GM12874 (cell line): Measurements from ENCODE around the gene HS6ST3.

Experiments used
- TF ChIP-seq, protein P1 (sequence below): IDR thresholded peaks from 2 replicates; pipeline ENCODE4 v1.5.1; 2011; ENCODE audit warnings: low read depth, mild to moderate bottlenecking, control low read depth, low read length, moderate library complexity; ENCODE audit not compliant: insufficient read depth

The HS6ST3 gene

DNA sequence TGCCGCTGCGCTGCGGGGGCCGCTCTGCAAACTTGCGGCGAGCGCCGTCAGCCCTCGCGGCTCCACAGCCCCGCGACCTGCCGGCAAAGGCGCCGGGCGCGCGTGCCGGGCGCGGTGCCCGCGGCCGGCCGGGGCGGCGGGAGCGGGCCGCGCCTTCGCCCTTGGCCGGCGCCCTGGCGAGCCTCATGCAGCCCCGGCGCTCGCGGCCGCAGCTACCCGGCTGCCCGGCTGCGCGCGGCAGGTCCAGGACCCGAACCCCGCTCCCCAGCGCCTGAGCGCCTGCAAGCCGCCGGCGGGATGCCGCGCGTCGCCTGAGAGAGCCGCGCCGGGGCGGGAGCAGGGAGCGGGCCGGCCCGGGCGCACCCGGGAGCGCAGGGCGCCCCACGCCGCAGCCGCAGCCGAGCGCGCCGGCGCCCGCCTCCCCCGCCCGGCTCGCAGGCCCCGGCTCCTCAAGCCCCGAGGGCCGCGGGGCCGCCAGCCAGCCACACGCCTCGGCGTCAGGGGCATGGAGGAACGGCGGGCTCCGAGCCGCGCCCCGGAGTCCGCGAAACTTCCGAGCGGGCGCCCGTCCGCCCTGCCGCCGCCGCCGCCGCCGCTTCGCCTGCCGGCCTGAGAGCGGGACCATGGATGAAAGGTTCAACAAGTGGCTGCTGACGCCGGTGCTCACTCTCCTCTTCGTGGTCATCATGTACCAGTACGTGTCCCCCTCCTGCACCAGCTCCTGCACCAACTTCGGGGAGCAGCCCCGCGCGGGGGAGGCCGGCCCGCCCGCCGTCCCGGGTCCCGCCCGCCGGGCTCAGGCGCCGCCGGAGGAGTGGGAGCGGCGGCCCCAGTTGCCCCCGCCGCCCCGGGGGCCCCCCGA is 564 bp downstream of the HS6ST3 start:
- TF ChIP-seq, protein P1, sequence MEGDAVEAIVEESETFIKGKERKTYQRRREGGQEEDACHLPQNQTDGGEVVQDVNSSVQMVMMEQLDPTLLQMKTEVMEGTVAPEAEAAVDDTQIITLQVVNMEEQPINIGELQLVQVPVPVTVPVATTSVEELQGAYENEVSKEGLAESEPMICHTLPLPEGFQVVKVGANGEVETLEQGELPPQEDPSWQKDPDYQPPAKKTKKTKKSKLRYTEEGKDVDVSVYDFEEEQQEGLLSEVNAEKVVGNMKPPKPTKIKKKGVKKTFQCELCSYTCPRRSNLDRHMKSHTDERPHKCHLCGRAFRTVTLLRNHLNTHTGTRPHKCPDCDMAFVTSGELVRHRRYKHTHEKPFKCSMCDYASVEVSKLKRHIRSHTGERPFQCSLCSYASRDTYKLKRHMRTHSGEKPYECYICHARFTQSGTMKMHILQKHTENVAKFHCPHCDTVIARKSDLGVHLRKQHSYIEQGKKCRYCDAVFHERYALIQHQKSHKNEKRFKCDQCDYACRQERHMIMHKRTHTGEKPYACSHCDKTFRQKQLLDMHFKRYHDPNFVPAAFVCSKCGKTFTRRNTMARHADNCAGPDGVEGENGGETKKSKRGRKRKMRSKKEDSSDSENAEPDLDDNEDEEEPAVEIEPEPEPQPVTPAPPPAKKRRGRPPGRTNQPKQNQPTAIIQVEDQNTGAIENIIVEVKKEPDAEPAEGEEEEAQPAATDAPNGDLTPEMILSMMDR: no peak

DNA sequence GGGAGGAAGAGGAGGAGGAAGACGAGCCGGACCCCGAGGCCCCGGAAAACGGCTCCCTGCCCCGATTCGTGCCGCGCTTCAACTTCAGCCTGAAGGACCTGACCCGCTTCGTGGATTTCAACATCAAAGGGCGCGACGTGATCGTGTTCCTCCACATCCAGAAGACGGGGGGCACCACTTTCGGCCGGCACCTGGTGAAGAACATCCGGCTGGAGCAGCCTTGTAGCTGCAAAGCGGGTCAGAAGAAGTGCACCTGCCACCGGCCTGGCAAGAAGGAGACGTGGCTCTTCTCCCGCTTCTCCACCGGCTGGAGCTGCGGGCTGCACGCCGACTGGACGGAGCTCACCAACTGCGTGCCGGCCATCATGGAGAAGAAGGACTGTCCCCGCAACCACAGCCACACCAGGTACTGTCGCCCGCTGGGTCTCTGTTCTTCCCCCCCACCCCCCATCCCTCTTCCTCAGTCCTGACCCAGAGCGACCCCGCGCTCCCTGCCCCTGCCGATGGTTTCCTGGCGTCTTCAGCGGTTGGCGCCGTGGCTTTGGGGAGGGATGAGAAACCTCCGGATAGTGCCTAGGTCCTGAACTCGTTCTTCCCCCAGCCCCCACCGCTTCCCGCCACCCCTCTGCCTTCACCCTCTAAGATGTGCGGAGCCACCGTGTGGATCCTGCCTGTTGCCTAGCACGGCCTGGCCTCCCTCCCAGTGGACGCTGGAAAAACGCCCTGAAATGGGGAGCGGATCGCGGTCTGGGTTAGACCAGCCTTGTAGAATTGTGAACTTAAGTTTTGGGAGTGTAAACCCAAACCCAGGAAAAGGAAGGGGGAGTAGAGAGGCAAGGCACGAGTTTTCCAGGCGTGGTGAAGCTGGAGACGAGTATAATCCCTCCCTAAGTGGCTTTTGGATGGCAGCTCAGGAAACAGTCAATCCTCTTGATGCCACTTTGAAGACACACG is 1.5 kb downstream of the HS6ST3 start:
- TF ChIP-seq, protein P1: no peak

DNA sequence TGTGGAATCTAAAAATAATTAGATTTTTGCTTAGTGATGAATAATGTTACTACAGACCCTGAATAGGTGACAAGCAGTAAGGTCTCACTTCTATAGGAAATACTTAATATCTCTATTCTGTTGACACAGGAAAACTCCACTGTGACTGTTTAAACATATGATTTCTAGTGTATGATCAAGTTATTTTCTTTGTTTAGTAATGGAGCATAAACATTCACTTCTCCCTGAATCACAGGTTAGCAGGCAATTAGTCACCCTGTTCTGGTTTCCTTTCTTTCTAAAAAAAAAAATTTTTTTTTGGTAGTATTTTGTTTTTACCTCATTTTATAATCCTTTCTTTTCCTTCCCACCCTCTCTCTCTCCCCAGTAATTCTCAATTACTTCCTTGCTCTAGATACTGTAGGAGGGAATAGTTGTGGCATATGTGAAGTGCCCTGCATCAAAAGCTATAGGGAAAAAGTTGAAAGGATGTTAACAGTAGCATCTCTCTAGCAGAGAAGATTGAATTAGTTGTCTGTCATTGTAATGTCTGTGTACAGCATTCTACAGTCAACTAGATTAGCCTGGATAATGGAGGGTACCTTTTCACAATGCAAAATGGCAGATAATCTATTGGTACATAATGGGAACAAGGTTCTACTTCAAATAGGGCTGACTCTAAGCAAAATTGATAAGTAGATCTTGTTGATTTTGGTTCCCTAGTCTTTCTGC is 3.5 kb downstream of the HS6ST3 start:
- TF ChIP-seq, protein P1: no peak

DNA sequence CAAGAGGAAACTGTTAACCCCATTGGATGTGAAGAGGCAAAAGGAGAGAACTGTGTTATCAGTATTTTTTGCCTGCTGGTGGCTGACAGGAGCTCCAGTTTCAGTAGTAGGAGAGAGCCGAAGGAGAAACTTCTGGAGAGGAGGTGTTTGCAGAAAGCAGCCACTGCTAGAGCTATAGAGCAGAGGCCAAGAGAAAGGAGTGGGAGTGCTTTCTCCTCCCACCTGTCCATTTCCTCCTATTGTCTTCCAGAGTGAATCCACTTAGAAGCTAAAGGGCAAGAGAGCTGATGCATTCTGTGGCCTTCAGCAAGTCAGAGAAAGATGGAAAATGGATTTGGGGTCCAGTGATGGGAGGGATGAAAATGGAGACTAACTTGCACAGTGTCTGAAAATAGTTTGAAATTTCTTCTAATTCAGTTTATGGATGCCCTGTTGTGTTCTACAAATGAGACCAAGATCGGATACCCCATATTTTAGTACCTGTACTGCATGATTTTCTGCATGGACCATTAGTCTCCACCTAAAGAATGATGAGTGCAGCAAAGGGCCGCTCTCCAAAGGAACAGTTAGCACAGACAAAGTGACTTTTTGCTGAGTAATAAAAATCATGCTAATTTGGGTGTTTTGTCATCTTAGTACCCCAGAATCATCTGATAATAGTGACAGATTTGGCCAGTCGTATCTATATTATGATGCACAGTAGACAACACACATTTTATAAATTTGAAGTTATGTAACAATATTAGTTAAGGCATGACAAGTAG is 10.7 kb downstream of the HS6ST3 start:
- TF ChIP-seq, protein P1: no peak

DNA sequence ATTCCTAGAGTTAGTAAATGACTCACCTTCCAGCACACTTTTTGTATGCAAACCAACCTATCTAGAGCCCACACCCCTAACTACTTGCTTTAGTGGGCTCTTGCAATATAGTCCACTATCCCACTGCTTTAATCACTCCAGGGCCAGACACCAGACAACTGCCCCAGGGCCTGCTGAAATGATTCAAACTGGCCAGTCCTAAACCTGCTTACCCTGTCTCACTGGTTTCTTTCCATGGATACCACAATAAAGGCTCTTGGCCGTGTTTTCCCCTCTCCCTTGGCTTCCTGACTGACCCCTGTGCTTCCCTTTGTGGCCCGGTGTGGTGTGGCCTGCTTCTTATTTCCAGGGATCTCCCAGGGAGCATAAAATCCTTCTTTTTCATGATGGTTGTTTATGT is 14.6 kb downstream of the HS6ST3 start:
- TF ChIP-seq, protein P1: no peak

DNA sequence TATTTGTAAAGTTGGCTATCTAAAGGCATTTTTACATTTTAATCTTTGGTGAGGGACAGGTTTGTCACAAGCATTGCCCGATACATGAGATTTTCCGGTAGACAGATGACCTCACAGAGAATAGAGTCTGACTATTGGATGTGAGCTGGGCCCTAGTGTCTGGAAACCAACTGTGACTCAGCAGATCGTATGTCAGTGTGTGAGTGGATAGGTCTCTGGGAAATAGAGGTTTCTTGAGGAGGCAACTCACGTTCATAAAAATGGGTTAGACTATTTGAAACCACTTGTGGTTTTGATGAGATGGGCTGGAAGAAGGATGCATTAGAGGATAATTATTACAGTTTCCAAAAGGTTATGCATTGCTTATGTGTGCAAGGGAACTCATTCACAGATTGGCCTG is 19.2 kb downstream of the HS6ST3 start:
- TF ChIP-seq, protein P1: no peak
